HG02970 (cell line): Measurements from ENCODE around the gene ARFGAP3.
A peak's percentile ranks its signal among the peaks of the same experiment; 100 is the strongest.
"Not testable (repeated sequence)": the region's sequence is repeated elsewhere in the genome, so short reads cannot be mapped to it uniquely, and the experiment has no call there.

Experiments
- ATAC-seq: cut with Tn5 transposase; IDR thresholded peaks from one replicate; pipeline ENCODE4 v1.9.1; 2021; ENCODE audit warnings: mild to moderate bottlenecking, moderate library complexity, moderate number of reproducible peaks; ENCODE audit not compliant: unreplicated experiment, low FRiP score

Gene ARFGAP3

DNA sequence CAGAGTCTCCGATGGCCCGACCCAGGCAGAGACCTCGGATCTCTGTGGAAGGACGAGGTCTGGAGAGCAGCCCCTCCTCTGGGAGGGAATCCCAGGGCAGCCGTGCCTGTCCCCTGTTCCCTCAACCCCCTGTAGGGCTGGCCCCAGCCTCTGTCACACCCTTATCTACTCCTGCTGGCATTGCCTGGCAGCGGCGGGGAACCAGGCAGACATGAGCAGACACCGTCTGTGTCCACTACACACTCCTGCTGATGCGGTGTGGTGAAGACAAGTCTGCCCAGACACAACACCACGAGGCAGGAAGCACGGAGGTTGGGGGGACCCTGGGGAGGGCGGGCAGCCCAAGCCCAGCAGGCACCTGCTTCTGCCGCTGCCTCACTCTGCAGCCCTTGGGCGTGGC is 83.9 kb downstream of the ARFGAP3 start:
- ATAC-seq = no peak

DNA sequence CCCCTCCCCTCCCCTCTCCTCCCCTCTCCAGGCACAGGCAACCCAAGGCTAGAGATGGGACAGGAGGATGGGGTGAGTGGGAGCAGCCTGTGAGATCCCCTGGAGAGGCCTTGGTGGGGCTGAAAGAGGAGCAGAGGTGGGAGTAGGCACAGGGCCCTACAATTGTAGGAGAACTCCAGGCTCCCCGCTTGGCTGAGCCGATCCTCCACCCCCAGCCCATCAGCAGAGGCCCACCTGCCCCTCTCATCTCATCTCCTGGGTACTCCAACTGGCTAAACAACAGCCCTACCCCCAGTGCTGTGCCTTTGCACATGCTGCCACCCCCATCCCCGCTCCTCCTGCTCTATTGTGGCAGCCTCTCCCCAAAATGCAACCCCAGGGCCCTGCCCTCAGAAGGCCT is 84.4 kb downstream of the ARFGAP3 start:
- ATAC-seq = no peak

DNA sequence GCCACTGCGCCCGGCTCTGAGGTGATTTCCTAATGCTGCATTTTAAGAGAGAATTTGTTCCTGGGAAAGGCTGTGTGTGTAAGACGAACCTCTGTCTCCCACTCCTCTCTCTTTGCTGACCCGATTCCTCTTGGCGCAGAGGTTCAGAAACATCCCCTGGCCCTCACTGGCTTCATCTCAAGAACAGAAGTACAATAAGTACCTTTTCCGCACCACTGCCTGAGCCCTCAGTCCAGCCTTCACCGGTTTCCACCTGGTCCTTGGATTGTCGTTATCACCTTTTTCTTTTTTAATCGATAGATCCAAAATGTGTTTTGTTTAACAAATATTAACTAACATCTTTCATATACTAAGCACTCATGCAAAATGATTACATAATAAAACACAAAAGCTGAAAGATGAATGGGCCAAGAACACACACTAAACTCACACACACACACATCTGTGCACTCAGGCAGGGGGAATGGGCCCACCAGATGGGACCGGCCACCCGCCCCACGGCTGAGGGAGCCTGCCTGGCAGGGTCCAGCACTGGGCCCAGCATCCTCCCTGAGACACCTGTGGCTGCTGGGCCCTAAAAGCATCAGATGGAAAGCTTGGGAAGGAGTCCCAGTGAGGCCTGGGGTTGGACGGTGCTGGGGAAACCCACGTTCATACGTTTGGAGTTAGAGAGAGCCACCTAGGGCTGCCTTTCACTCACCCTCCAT is 86.0 kb downstream of the ARFGAP3 start:
- no peak for ATAC-seq

DNA sequence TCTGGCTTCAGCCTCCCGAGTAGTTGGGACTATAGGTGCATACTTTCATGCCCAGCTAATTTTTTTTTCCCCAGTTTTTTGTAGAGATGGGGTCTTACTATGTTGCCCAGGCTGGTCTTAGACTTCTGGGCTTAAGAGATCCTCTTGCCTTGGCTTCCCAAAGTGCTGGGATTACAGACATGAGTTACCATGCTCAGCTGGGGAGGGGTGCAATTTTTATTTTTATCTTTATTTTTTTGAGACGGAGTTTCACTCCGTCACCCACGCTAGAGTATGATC is 86.7 kb downstream of the ARFGAP3 start:
- no peak for ATAC-seq

DNA sequence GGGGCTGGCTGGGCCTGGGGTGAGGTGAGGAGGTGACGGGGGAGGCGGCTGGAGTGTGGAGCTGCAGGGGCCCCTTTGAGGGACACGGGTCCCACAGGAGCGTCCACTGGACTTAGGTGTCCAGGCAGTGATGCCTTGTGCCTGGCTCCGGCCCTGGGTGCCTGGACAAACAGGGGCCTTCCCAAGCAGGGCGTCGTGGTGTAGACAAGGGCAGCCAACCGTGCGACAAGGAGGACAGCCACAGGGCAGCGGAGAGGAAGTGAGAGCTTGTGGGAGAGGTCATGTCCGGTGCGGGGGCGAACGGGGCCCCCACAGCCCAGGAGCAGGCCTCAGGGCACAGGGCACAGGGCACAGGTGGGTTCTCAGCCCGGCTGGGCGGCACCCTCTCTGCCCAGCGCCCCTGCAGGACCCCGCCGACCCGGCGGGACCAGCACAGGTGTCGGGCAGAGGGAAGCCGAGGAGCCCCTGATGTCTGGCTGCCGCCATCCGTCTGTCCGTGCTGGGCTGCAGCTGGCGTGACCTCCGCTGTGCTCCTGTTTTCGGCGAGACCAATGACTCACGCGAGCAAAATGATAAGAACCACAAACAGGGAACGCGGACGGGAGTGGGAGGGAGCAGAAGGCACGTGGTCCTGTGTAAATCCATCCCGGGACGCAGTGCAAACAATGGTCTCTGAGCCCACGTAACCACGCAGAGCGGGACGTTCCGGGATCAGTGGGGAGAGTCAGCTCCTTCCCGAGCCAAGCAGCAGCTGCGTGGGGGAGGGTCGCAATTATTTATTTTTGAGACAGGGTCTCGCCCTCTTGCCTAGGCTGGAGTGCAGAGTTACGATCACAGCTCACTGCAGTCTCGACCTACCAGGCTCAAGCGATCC is 87.3 kb downstream of the ARFGAP3 start:
- peak; percentile 55 for ATAC-seq

DNA sequence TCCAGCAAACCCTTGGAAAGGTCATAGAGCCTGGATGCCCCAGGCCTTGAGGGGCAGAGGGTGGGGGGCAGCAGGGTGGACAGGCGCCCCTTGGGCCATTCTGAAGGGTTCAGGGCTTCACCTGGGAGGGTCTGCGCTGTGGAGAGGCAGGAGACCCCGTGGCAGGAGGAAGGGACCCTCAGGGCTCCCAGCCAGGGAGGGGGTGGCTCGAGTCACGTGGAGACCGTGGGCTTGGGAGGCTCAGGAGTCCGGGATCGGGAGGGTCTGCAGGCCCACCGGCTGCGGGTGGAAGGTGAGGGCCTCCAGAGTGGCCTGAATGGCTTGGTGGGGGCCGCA is 87.9 kb downstream of the ARFGAP3 start:
- ATAC-seq = no peak

DNA sequence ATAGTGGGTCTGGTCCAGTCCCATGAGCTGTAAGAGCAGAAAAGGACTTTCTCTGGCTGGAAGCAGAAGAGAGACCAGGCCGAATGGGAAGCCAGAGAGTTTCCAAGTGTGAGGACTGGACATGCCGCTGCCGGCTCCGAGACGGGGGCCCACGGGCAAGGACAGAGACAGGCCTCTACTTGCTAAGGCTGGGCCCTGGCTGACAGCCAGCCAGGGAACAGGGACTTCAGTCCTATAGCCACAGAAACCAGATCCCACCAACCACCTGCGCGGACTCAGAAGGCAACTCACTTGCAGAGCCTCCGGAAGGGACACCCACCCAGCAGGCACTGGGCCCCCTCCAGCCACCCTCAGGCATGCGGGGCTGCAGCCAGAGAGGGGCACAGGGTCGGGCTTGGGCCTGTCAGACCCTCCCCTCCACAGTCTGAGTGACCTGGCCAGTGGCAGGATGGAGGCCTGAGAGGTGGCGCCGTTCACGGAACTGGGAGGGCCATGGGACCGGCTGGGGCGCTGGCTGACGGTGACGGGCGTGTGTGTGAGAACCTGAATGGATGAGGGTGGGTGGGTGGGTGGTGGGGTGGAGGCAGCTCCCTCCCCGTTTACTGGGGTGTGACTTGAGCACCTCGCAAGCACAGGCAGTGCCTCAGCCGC is 88.6 kb downstream of the ARFGAP3 start:
- ATAC-seq = no peak

DNA sequence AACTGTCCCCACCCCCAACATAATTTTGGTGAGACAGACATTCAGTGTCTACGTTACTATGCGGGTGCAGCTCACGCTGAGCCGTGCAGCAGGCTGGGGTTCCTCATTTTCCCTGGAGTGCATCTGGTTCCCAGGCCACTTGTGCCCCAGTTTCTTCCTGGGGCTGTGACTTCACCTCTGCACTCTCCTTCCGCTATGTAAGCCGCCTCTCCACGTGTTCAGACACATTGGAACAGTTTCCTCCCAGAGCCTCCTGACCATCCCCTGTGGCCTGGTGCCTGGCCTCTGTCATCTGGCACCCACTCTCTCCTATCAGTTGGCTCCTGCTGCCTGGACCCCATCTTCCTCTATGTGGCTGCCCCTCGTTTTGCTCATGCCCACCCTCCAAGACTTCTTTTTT is 90.2 kb downstream of the ARFGAP3 start:
- ATAC-seq = no peak

DNA sequence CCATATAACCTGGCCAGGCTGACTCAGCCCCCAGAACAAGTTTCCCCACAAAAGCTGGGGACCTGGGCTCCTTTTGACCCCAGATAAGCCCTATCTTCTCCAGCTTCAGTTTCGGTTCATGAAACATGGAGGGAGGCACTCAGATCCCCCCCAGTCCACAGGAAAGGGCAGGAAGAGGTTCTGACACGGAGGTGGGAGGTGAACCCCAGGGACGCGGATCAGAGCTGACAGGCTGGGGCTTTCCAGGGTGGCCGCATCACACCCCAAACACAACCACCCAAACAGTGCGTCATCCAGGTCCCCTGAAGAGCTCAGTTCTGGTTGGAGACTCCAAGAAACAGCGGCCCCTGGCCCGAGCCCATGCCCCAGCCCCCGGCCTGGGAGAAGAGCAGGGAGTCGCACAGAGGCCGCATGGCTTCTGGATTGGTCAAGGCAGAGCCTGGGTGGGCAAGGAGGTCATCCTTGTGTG is 92.1 kb downstream of the ARFGAP3 start:
- no peak for ATAC-seq

DNA sequence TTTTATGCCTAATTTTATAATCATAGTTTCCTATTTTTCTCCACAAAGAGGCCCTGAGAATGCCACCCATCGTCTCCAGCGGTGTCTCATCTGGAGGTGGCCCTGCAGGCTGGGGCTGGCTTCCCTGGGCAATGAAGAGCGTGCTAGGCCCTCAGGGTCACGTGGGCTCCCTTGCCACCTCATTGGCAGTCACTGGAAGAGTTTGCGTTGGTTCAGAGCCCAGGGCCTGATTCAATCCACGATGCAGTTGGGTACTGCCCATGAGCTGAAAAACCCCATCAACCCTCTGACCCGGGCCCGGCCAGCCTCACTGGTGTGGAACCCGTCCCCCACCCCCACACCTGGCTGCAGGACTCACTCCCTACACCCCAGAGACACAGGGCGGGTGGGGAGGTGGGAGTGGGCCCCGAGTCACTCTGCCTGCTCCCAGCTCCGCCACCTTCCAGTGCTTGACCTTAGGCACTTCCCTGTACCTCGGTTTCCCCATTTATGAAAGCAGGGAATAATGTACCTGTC is 93.0 kb downstream of the ARFGAP3 start:
- ATAC-seq = no peak

DNA sequence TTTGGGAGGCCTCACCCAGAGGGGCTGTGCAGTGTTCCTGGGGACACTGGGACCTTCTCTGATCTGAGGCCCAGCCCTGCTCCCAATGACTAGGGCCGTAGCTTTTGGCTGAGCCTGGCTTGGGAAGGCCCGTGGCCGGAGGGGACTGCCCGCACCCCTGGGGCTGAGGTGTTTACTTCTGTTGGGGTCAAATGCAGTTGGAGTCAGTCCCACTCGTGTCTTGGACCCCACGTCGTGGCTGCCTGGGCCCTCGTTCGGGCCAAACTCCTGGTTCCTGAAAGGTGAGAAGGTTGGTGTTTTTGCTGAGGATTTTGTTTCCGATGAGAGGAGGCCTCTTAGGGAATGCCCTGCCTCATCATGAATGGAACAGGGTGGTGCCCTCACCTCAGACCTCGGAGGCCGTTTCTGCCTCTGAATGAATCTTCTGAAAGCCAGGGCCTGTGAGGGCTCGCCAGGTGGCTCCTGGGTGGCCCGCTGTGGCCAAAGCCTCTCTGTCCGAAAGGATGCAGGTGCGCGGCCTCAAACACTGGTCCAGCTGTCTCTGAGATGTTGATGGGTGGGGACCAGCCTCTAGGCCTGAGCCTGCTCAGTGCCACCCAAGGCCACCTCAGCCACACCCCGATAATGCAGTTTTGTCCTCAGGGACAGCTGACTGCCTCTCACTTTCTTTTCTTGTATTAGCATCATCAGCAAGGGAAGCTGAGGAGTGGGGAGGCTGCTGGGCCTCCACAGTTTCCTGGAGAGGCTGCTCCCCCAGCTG is 96.1 kb downstream of the ARFGAP3 start:
- no peak for ATAC-seq

DNA sequence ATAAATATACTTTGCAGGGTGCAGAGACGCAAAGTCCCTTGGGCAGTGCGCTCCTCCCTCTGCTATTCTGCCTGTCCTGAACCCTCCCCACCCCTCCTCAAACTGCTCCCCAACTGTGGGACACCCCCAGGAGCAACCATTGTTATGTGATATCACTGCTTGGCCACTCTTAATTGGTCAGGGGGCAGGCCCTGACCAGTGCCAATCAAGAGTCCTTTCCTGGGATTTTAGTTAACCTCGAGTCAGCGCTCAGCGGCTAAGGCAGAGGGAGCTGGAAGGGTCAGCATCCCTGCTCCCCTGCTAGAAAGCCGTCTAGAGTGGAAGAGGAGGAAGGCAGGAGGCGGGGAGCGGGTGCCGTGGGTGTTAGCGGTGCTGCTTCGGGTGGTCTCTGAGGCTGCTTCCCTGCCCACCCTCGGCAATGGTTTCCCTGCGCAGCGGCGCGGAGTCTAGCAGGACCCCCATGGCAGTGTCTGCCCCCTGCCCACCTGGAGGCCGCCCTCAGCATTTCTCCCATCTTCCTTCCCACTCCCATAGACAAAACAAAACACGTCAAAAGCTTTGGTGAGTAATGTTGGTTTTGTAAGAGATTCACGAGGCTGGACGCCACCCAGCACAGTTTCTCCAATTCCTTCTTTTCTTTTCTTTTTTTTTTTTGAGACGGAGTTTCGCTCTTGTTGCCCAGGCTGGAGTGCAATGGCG is 98.0 kb downstream of the ARFGAP3 start:
- no peak for ATAC-seq

DNA sequence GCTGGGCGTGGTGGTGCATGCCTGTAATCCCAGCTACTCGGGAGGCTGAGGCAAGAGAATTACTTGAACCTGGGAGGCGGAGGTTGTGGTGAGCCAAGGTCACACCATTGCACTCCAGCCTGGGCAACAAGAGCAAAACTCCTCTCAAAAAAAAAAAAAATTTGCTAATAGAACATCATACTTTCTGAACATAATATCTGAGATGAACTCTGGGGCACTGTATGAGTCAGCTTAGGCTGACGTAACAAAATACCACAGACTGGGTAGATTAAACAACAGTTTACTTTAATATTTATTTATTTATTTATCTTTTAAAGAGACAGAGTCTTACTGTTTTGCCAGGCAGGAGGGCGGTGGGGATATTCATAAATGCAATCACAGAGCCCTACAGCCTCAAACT is 101.5 kb downstream of the ARFGAP3 start:
- not testable (repeated sequence) for ATAC-seq

DNA sequence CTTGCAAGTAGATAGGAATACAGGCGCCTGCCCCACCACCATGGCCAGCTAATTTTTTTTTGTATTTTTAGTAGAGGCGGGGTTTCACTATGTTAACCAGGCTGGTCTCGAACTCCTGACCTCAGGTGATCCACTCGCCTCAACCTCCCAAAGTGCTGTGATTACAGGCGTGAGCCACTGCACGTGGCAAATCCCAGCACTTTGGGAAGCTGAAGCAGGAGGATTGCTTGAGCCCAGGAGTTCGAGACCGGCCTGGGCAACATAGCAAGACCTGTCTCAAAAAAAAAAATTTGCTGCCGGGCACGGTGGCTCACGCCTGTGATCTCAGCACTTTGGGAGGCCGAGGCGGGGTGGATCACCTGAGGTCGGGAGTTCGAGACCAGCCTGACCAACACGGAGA is 102.0 kb downstream of the ARFGAP3 start:
- ATAC-seq = not testable (repeated sequence)

DNA sequence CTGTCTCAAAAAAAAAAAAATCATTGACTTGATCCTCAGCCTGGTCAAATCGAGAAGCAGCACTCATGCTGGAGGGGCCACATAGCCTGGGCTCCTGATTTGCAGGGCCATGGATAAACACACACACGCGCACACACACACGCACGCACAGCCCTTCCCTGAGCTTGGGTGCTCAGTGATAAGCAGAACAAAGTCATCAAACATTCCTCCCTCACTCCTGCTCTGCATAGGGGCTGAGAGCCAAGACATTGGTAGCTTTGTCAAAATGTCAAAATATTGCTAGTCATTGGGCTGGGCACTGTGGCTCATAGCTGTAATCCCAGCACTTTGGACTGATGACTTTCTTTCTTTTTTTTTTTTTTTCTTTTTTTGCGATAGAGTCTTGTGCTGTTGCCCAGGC is 102.4 kb downstream of the ARFGAP3 start:
- ATAC-seq = no peak

DNA sequence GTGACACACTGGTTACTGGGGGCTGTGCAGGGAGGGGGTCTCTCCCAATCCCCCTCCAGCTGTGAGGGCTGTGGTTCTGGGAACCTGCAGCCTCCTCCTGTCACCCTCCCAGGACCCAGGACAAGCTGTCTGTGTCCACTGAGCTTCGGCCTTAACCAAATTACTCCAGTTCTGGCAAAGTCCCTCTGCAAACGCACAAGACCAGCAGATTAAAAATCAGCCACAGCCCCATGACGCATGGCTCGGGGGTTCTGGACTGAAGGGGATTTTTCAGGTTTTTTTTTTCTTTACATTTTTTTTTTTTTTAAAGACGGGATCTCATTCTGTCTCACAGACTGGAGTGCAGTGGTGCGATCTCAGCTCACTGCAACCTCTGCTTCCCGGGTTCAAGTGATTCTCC is 104.2 kb downstream of the ARFGAP3 start:
- no peak for ATAC-seq

DNA sequence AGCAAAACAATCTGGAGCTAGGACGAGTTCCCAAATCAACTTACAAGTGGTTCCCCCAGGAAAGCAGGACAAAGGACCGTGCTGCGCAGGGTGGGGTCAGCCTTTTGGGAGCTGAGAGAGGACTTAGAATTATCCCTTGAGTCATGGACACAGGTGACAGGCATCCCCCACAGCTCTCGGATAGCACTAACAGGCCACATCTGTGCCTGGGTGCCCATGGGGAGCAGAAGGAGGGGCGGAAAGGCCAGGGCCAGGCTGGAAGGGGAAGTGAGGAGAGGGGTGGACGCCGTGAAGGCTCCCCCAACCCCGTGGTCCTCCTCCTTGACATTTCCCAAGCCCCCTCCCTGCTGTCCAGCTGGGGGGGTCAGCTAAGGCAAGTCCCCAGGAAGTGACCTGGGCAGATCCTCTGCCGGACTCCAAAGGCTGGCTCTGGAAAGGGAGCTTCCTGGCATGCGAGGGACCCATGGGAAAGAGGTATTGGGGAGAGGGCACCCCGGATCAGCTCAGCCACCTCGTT is 104.8 kb downstream of the ARFGAP3 start:
- no peak for ATAC-seq

DNA sequence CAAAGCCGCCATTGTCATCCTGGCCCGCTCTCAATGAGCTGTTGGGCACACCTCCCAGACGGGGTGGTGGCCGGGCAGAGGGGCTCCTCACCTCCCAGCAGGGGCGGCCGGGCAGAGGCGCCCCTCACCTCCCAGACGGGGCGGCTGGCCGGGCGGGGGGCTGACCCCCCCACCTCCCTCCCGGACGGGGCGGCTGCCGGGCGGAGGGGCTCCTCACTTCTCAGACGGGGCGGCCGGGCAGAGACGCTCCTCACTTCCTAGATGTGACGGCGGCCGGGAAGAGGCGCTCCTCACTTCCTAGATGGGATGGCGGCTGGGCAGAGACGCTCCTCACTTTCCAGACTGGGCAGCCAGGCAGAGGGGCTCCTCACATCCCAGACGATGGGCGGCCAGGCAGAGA is 106.7 kb downstream of the ARFGAP3 start:
- not testable (repeated sequence) for ATAC-seq

DNA sequence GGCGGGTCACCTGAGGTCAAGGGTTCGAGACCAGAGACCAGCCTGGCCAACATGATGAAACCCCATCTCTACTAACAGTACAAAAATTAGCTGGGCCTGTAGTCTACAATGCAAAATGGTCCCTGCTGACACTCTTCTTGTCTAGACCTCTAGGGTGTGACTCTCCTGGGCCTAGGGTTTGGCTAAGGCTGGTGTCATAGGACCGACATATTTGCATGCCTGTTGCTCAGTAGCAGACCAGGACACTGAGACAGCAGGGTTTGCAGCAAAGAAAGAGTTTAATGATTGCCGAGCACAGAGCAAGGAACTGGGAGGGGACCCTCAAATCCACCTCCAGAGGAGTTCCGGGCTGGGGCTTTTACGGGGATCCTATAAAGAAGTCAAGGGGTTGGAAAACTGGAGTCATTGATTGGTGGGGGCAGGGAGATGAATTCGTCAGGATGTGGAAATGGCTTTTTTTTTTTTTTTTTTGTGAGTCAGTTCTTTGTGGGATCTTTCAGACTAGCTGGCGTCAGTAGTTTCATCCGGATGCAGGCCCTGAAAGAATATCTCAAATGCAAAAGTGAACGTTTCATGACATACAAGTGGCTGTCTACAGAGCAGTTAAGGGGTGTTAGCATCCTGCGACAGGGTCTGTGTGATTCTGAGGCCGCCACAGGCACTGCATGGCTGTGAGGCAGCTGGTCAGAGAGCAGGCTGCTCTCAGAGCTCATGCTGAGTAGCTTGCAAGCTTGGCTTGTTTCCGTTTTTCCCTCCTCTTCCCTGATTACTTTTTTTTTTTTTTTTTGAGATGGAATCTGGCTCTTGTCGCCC is 109.2 kb downstream of the ARFGAP3 start:
- ATAC-seq = no peak
